SK-N-SH (cell line): ENCODE results near the gene CD300C. TPM values are rescaled to one million over a fixed set of nuclear protein-coding genes. Genes with fewer than 3 reads are reported as not detected.

Source experiments
- CTCF ChIA-PET: fragments of 300-600, 350-600 bp; formaldehyde crosslinking; extraction: SDS; loops from one replicate; lab custom pipeline; 2021; lab: Yijun Ruan, JAX
- POLR2A ChIA-PET: fragments of 350-600 bp; sonication (Branson Sonifier 250); formaldehyde crosslinking; extraction: SDS; loops from one replicate; lab custom pipeline; 2020; ENCODE audit warnings: antibody characterized with exemption, inconsistent platforms; lab: Yijun Ruan, JAX
- DNase-seq: peaks from one replicate; pipeline ENCODE4 v3.0.0; 2012
- H2AFZ ChIP-seq: fragments of 200-600 bp; sonication (generic); 2 replicates; pipeline ENCODE4 v1.8.1; 2016; ENCODE audit warnings: antibody characterized with exemption, mild to moderate bottlenecking, low read depth
- H3F3A ChIP-seq: fragments of 200-600 bp; sonication (generic); replicated peaks from 2 replicates; pipeline ENCODE3; 2016; ENCODE audit warnings: antibody characterized with exemption, mild to moderate bottlenecking; ENCODE audit not compliant: insufficient read depth
- H3K27ac ChIP-seq, 2 experiments: fragments of 200-500 bp in 1 of 2; fragments of 200-600 bp in 1 of 2; sonication (Bioruptor generic) in 1 of 2; sonication (generic), shearing (Covaris generic) in 1 of 2; 2 replicates each; pipeline versions ENCODE4 v1.5.1 to v1.6.1; 2014 to 2016; ENCODE audit warnings: low read depth in 2 of 2, inconsistent platforms in 1 of 2, low read length in 1 of 2, mild to moderate bottlenecking in 1 of 2, mixed read lengths in 1 of 2
- H3K27me3 ChIP-seq: fragments of 200-600 bp; sonication (generic), shearing (Covaris generic); 2 replicates; pipeline ENCODE4 v1.6.1; 2016; ENCODE audit warnings: mixed run types; ENCODE audit not compliant: insufficient read depth
- H3K36me3 ChIP-seq, 2 experiments: fragments of 200-500 bp in 1 of 2; fragments of 200-600 bp in 1 of 2; sonication (Bioruptor generic) in 1 of 2; sonication (generic) in 1 of 2; replicated peaks in 1 of 2; 2 replicates each; pipeline versions ENCODE3 to v1.5.1; 2014 to 2016; ENCODE audit warnings: low read length in 1 of 2, mild to moderate bottlenecking in 1 of 2; ENCODE audit not compliant: insufficient read depth in 2 of 2, control insufficient read depth in 1 of 2
- H3K4me1 ChIP-seq, 2 experiments: fragments of 200-500 bp in 1 of 2; fragments of 200-600 bp in 1 of 2; sonication (Bioruptor generic) in 1 of 2; sonication (generic), shearing (Covaris generic) in 1 of 2; 2 replicates each; pipeline versions ENCODE4 v1.5.1 to v1.6.1; 2014 to 2016; ENCODE audit warnings: low read depth in 1 of 2, low read length in 1 of 2, mixed run types in 1 of 2; ENCODE audit not compliant: insufficient read depth in 2 of 2, control insufficient read depth in 1 of 2
- H3K4me2 ChIP-seq: fragments of 200-600 bp; sonication (generic), shearing (Covaris generic); 2 replicates; pipeline ENCODE4 v1.6.1; 2017; ENCODE audit warnings: mixed run types
- H3K4me3 ChIP-seq, 2 experiments: fragments of 200-500 bp in 1 of 2; fragments of 200-600 bp in 1 of 2; sonication (Bioruptor generic) in 1 of 2; sonication (generic), shearing (Covaris generic) in 1 of 2; 2 replicates each; pipeline versions ENCODE4 v1.5.1 to v1.8.1; 2014 to 2016; ENCODE audit warnings: low read depth in 2 of 2, inconsistent platforms in 1 of 2, low read length in 1 of 2, mild to moderate bottlenecking in 1 of 2, mixed read lengths in 1 of 2, moderate library complexity in 1 of 2
- H3K79me2 ChIP-seq: fragments of 200-600 bp; sonication (generic); 2 replicates; pipeline ENCODE4 v1.8.1; 2017; ENCODE audit warnings: mild to moderate bottlenecking; ENCODE audit not compliant: insufficient read depth
- H3K9ac ChIP-seq: fragments of 200-600 bp; sonication (generic); 2 replicates; pipeline ENCODE4 v1.6.1; 2017; ENCODE audit warnings: mixed run types
- H3K9me2 ChIP-seq: fragments of 200-600 bp; sonication (generic); 2 replicates; pipeline ENCODE4 v1.6.1; 2017; ENCODE audit warnings: mixed run types
- H3K9me3 ChIP-seq: fragments of 200-600 bp; sonication (generic); 2 replicates; pipeline ENCODE4 v1.6.1; 2017; ENCODE audit warnings: mixed run types, mild to moderate bottlenecking, moderate library complexity
- H4K20me1 ChIP-seq: fragments of 200-600 bp; sonication (generic); 2 replicates; pipeline ENCODE4 v1.6.1; 2017; ENCODE audit warnings: mild to moderate bottlenecking, mixed run types; ENCODE audit not compliant: insufficient read depth
- EZH2phosphoT487 ChIP-seq: fragments of 200-600 bp; sonication (generic); IDR thresholded peaks from 2 replicates; pipeline ENCODE4 v1.6.1; 2017; ENCODE audit warnings: low read depth, mixed run types, mild to moderate bottlenecking, antibody characterized with exemption, moderate library complexity, borderline replicate concordance
- POLR2AphosphoS5 ChIP-seq: IDR thresholded peaks from 2 replicates; pipeline ENCODE4 v1.6.1; 2012; ENCODE audit warnings: low read depth, low read length
- TEAD4 ChIP-seq: IDR thresholded peaks from 2 replicates; pipeline ENCODE4 v1.4.0; 2012; ENCODE audit warnings: mild to moderate bottlenecking, borderline replicate concordance; ENCODE audit not compliant: insufficient read depth
- whole genome bisulfite sequencing: methylation state at CpG from one replicate; pipeline ENCODE4 v1.1.6; 2017; ENCODE audit warnings: low lambda C conversion rate; 5-methylcytosine and 5-hydroxymethylcytosine counted together
- polyA plus RNA-seq, 3 experiments: library from polyadenylated mRNA; depleted of rRNA; stranded (reverse); fragments of >200 nt; gene quantifications; 2 replicates each; pipeline ENCODE4 v1.2.3, GENCODE V29; 2012

CD300C gene
- polyA plus RNA-seq, 1 of the 3 experiments (the other 2 are of a cell fraction), result not detected

- H3K4me3 ChIP-seq, result no peak overlapping the region
- no peaks in the 10 kb centered on the region for H3F3A ChIP-seq
- no peak for DNase-seq
- H3K27ac ChIP-seq, result no peak overlapping the region
- H2AFZ ChIP-seq, result no peak overlapping the region
- H3K9me3 ChIP-seq, result no peaks in the 10 kb centered on the region; the same call in 1 of the 2 replicates
- no peaks in the 10 kb centered on the region for H4K20me1 ChIP-seq
- H3K27me3 ChIP-seq, result no peaks in the 10 kb centered on the region
- CTCF ChIA-PET, result interaction anchor here (0.6 to 8.8 kb wide), 10 partner anchors 9 to 202 kb away, joined by 3 to 85 read pairs (median 4); partner anchors contain the start of gene GPR142
- no peaks in the 10 kb centered on the region for H3K4me1 ChIP-seq
- TF ChIP-seq TEAD4 (no peak), POLR2AphosphoS5 (no peak), EZH2phosphoT487 (no peak)
- TF ChIP-seq, all 33 proteins: peak for 0
- H3K9me2 ChIP-seq, result no peaks in the 10 kb centered on the region
- no peaks in the 10 kb centered on the region for H3K79me2 ChIP-seq
- 30% methylated on average over 7 of the region's 7 CpGs for WGBS
- POLR2A ChIA-PET, result no interaction called here
- no peak overlapping the region for H3K9ac ChIP-seq
- no peaks in the 10 kb centered on the region for H3K36me3 ChIP-seq
- H3K4me2 ChIP-seq, result no peak overlapping the region
These were observed 54.3 kb downstream of the CD300C start for GRCh38 chr17:74491626-74492025.

Other genes with a start within 250 kb of the CD300C start
- not detected in 2 replicates for gene KIF19, start 219.9 kb downstream of the CD300C start, polyA plus RNA-seq (2012; rRNA removed)
- not detected in 2 replicates for gene BTBD17, start 184.2 kb downstream of the CD300C start, polyA plus RNA-seq (2012; rRNA removed)
- gene GPR142, start 178.6 kb downstream of the CD300C start, polyA plus RNA-seq (2012; rRNA removed), result not detected in 2 replicates
- gene GPRC5C, start 114.0 kb downstream of the CD300C start, polyA plus RNA-seq (2012; rRNA removed), result not detected in 2 replicates
- gene CD300A, start 79.5 kb downstream of the CD300C start, polyA plus RNA-seq (2012; rRNA removed), result not detected in 2 replicates
- not detected in 2 replicates for gene CD300LB, start 14.6 kb downstream of the CD300C start, polyA plus RNA-seq (2012; rRNA removed)
- not detected in 2 replicates for gene CD300H, start 21.4 kb upstream of the CD300C start, polyA plus RNA-seq (2012; rRNA removed)
- gene CD300LD, start 46.2 kb upstream of the CD300C start, polyA plus RNA-seq (2012; rRNA removed), result not detected in 2 replicates
- not detected in 2 replicates for gene CD300E, start 77.6 kb upstream of the CD300C start, polyA plus RNA-seq (2012; rRNA removed)
- not detected in 2 replicates for gene CD300LF, start 166.8 kb upstream of the CD300C start, polyA plus RNA-seq (2012; rRNA removed)
- 0.13 and 0.25 TPM in 2 replicates for gene RAB37, start 191.1 kb upstream of the CD300C start, polyA plus RNA-seq (2012; rRNA removed)
- gene NHERF1, start 202.5 kb upstream of the CD300C start, polyA plus RNA-seq (2012; rRNA removed), result 26.9 and 40.1 TPM in 2 replicates
- 117 and 190 TPM in 2 replicates for gene NAT9, start 230.2 kb upstream of the CD300C start, polyA plus RNA-seq (2012; rRNA removed)